CD14-positive monocyte (primary cell): ENCODE data around the gene VAV1. TPM values are rescaled to one million over a fixed set of nuclear protein-coding genes. Genes with fewer than 3 reads are reported as not detected.
A peak's percentile ranks its signal among the peaks of the same experiment; 100 is the strongest.

ENCODE experiments used
- DNase-seq, 3 donors: peaks; one replicate each; pipeline ENCODE4 v3.0.0-alpha.2; 2011 to 2022
- H2AFZ ChIP-seq: 2 replicates; pipeline ENCODE4 v1.6.0; 2012; ENCODE audit warnings: mild to moderate bottlenecking, low read depth, low read length, inconsistent platforms; ENCODE audit not compliant: insufficient read depth, poor library complexity, severe bottlenecking
- H3K27ac ChIP-seq, 2 donors: 1 replicate in 1 of 2; 2 replicates in 1 of 2; pipeline ENCODE4 v1.5.1; 2012 to 2013; ENCODE audit warnings: low read length in 2 of 2, control low read depth in 1 of 2, inconsistent platforms in 1 of 2, low read depth in 1 of 2, mild to moderate bottlenecking in 1 of 2
- H3K27me3 ChIP-seq, 2 donors: one replicate each; pipeline versions ENCODE4 v1.6.0 to v1.6.1; 2011 to 2013; ENCODE audit warnings: low read length in 2 of 2; ENCODE audit not compliant: control insufficient read depth in 2 of 2, insufficient read depth in 2 of 2
- H3K36me3 ChIP-seq, 2 donors: replicated peaks in 1 of 2; 1 replicate in 1 of 2; 2 replicates in 1 of 2; pipeline versions ENCODE4 v1.5.1 to v1.6.1; 2012 to 2013; ENCODE audit warnings: low read length in 2 of 2, control low read depth in 1 of 2, inconsistent platforms in 1 of 2, mild to moderate bottlenecking in 1 of 2; ENCODE audit not compliant: insufficient read depth in 2 of 2, control insufficient read depth in 1 of 2
- H3K4me1 ChIP-seq, 2 donors: 1 replicate in 1 of 2; 2 replicates in 1 of 2; pipeline versions ENCODE4 v1.5.1 to v1.6.1; 2012 to 2013; ENCODE audit warnings: low read length in 2 of 2, control low read depth in 1 of 2, inconsistent platforms in 1 of 2, mild to moderate bottlenecking in 1 of 2, moderate library complexity in 1 of 2; ENCODE audit not compliant: insufficient read depth in 2 of 2, control insufficient read depth in 1 of 2
- H3K4me2 ChIP-seq: replicated peaks from 2 replicates; pipeline ENCODE3; 2012; ENCODE audit warnings: low read length, moderate library complexity, mild to moderate bottlenecking; ENCODE audit not compliant: poor library complexity, severe bottlenecking; ENCODE audit errors: extremely low read depth
- H3K4me3 ChIP-seq, 3 experiments: fragments of 200-600 bp in 1 of 3; sonication (generic) in 1 of 3; replicated peaks in 1 of 3; 1 replicate in 2 of 3; 2 replicates in 1 of 3; pipeline ENCODE4 v1.5.1; 2011 to 2013; ENCODE audit warnings: low read length in 3 of 3, mild to moderate bottlenecking in 3 of 3, control low read depth in 2 of 3, low read depth in 2 of 3, inconsistent platforms in 1 of 3, moderate library complexity in 1 of 3
- H3K79me2 ChIP-seq: 2 replicates; pipeline ENCODE4 v1.6.0; 2012; ENCODE audit warnings: mild to moderate bottlenecking, control low read depth, inconsistent platforms, low read length, moderate library complexity; ENCODE audit not compliant: insufficient read depth
- H3K9ac ChIP-seq: 2 replicates; pipeline ENCODE4 v1.6.0; 2017; ENCODE audit warnings: low read length, mild to moderate bottlenecking; ENCODE audit not compliant: insufficient read depth, poor library complexity, severe bottlenecking
- H3K9me3 ChIP-seq, 2 donors: replicated peaks in 1 of 2; 1 replicate in 1 of 2; 2 replicates in 1 of 2; pipeline versions ENCODE4 v1.5.1 to v1.6.1; 2012 to 2013; ENCODE audit warnings: low read length in 2 of 2, control low read depth in 1 of 2; ENCODE audit not compliant: control insufficient read depth in 1 of 2, insufficient read depth in 1 of 2
- H4K20me1 ChIP-seq: 2 replicates; pipeline ENCODE4 v1.6.0; 2012; ENCODE audit warnings: mild to moderate bottlenecking, low read length, control low read depth, moderate library complexity; ENCODE audit not compliant: insufficient read depth
- H3K27ac Mint-ChIP-seq, 7 donors: one replicate each; pipeline ENCODE4 v1.8.0; 2020; ENCODE audit warnings: mild to moderate bottlenecking in 7 of 7, mixed read lengths in 7 of 7, moderate library complexity in 6 of 7, inconsistent platforms in 2 of 7
- H3K27me3 Mint-ChIP-seq, 3 donors: one replicate each; pipeline ENCODE4 v1.8.0; 2021 to 2022; ENCODE audit warnings: low read depth in 3 of 3, mild to moderate bottlenecking in 3 of 3, mixed read lengths in 3 of 3, moderate library complexity in 3 of 3, inconsistent platforms in 1 of 3
- H3K36me3 Mint-ChIP-seq, 2 donors: one replicate each; pipeline ENCODE4 v1.8.0; 2020; ENCODE audit warnings: mixed read lengths in 2 of 2, inconsistent platforms in 1 of 2, mild to moderate bottlenecking in 1 of 2
- H3K4me1 Mint-ChIP-seq: one replicate; pipeline ENCODE4 v1.8.0; 2020; ENCODE audit warnings: mild to moderate bottlenecking, mixed read lengths
- H3K4me3 Mint-ChIP-seq, 2 donors: one replicate each; pipeline ENCODE4 v1.8.0; 2020; ENCODE audit warnings: mild to moderate bottlenecking in 2 of 2, mixed read lengths in 2 of 2, moderate library complexity in 1 of 2
- H3K9me3 Mint-ChIP-seq, 7 donors: one replicate each; pipeline ENCODE4 v1.8.0; 2020 to 2022; ENCODE audit warnings: mixed read lengths in 7 of 7, mild to moderate bottlenecking in 6 of 7, moderate library complexity in 6 of 7, inconsistent platforms in 2 of 7
- WGBS: methylation state at CpG from one replicate; pipeline ENCODE4 v1.1.5; 2013; ENCODE audit warnings: missing lambda C conversion rate; ENCODE audit not compliant: insufficient coverage; 5-methylcytosine and 5-hydroxymethylcytosine counted together
- intact Hi-C, 2 donors: fragments of 100-400 bp; cut with micrococcal nuclease; formaldehyde crosslinking; loops; one replicate each; pipeline versions ENCODE4 v1.15.0 to v1.15.1; 2023
- polyA plus RNA-seq, 3 donors: library from polyadenylated mRNA; depleted of rRNA in 1 of 3; unstranded in 2 of 3; stranded (reverse) in 1 of 3; fragments of 300-500 nt in 2 of 3; fragments of >200 nt in 1 of 3; fragmentation: Illumina TruSeq in 2 of 3; gene quantifications; 1 replicate in 2 of 3; 2 replicates in 1 of 3; pipeline ENCODE4 v1.2.3, GENCODE V29; 2012 to 2021
- TF ChIP-seq, protein P1 (sequence below): fragments of 200-600 bp; IDR thresholded peaks from one replicate; pipeline ENCODE4 v1.8.0; 2022; ENCODE audit warnings: antibody characterized with exemption, mild to moderate bottlenecking

VAV1 gene
- polyA plus RNA-seq, 3 donors, result 21.3 to 81.2 (median 30.2) TPM

DNA sequence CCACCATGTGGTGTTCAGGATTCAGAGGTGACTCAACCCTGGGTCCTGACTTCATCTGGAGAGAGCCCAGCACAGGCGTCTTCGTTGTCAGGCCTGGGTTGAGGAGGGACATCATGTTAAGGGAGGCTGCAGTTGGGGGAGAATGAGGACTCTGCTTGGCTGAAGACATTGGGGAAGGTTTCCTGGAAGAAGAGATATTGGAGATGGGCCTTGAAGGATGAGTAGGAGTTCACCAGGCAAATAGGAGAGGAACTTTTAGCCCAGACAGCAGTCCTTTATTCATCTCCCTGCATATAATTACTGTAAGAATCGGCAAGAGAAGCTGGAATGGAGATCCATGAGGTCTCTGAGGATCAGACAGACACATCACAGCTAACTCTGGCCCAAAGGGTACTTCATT lies 38.9 kb downstream of the VAV1 start:
- Histone ChIP-seq H3K27me3 (no peaks in the 10 kb centered on the region), H3K4me2 (no peak overlapping the region), H3K27ac (peak overlapping the region in 1 of 2 donors; percentile 12), H3K4me1 (peaks cover 13 to 17% of the 10 kb centered on the region in 2 donors), H3K4me3 (no peak overlapping the region), H3K79me2 (peaks cover 100% of the 10 kb centered on the region), H3K36me3 (peaks cover 6 to 46% of the 10 kb centered on the region in 2 donors), H3K9me3 (no peaks in the 10 kb centered on the region), H4K20me1 (peaks cover 100% of the 10 kb centered on the region), H2AFZ (no peak overlapping the region), H3K9ac (no peak overlapping the region)
- TF ChIP-seq, protein P1, sequence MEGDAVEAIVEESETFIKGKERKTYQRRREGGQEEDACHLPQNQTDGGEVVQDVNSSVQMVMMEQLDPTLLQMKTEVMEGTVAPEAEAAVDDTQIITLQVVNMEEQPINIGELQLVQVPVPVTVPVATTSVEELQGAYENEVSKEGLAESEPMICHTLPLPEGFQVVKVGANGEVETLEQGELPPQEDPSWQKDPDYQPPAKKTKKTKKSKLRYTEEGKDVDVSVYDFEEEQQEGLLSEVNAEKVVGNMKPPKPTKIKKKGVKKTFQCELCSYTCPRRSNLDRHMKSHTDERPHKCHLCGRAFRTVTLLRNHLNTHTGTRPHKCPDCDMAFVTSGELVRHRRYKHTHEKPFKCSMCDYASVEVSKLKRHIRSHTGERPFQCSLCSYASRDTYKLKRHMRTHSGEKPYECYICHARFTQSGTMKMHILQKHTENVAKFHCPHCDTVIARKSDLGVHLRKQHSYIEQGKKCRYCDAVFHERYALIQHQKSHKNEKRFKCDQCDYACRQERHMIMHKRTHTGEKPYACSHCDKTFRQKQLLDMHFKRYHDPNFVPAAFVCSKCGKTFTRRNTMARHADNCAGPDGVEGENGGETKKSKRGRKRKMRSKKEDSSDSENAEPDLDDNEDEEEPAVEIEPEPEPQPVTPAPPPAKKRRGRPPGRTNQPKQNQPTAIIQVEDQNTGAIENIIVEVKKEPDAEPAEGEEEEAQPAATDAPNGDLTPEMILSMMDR, result no peak
- peaks cover 0 to 8% (median 2%) of the 10 kb centered on the region in 7 donors for H3K9me3 Mint-ChIP-seq
- 89% methylated on average over 2 of the region's 3 CpGs for WGBS
- DNase-seq, result no peak
- H3K36me3 Mint-ChIP-seq, result peaks cover 34 to 52% of the 10 kb centered on the region in 2 donors
- no peak overlapping the region for H3K4me3 Mint-ChIP-seq
- intact Hi-C loops, result loop anchor here in 1 of 2 donors (5.0 kb wide), 1 partner anchor 51 kb away; no protein-coding TSS in a partner anchor
- H3K27me3 Mint-ChIP-seq, result no peaks in the 10 kb centered on the region
- H3K27ac Mint-ChIP-seq, result peak overlapping the region in 6 of 7 donors; percentile 10 to 81 (median 56)
- H3K4me1 Mint-ChIP-seq, result peaks cover 34% of the 10 kb centered on the region

DNA sequence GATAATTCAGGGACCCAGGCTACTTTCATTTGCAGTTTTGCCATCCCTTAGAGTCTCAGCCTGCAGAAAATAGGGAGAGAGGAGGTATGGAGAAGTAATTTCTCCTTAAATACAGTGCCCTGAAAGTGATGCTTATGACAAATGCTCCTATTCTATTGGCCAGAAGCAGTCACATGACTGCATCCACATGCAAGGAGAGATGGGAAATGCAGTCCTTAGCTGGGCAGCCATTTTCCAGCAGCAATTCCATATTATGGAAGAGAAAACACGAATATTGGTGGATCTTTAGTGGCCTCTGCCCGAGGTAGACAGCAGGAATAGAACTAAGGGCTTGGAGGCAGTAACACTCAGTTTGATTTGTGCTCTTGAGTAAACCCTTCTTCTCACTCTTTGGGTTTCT lies 39.4 kb downstream of the VAV1 start:
- peaks cover 13 to 17% of the 10 kb centered on the region in 2 donors for H3K4me1 ChIP-seq
- peaks cover 35 to 54% of the 10 kb centered on the region in 2 donors for H3K36me3 Mint-ChIP-seq

More for the DNA sequence above, 39.4 kb downstream of the VAV1 start:
- Histone ChIP-seq H3K9me3 (no peaks in the 10 kb centered on the region), H3K4me3 (no peak overlapping the region), H3K36me3 (peaks cover 6 to 46% of the 10 kb centered on the region in 2 donors), H3K9ac (no peak overlapping the region), H3K79me2 (peaks cover 100% of the 10 kb centered on the region), H3K27me3 (no peaks in the 10 kb centered on the region), H4K20me1 (peaks cover 100% of the 10 kb centered on the region), H3K27ac (peak overlapping the region in 1 of 2 donors; percentile 12), H3K4me2 (no peak overlapping the region), H2AFZ (no peak overlapping the region)
- 94% methylated on average over 2 of the region's 2 CpGs for WGBS
- Mint-ChIP-seq H3K4me1 (peaks cover 31% of the 10 kb centered on the region), H3K9me3 (peaks cover 0 to 8% (median 0%) of the 10 kb centered on the region in 7 donors), H3K4me3 (no peak overlapping the region), H3K27me3 (no peaks in the 10 kb centered on the region), H3K27ac (peak overlapping the region in 5 of 7 donors; percentile 25 to 79 (median 71))
- intact Hi-C loops, result loop anchor here in 1 of 2 donors (5.0 kb wide), 1 partner anchor 50 kb away; no protein-coding TSS in a partner anchor
- TF ChIP-seq, protein P1, result no peak
- DNase-seq, result peak; percentile 26 to 67 (median 43)
